Measurements from ENCODE around the gene ZC3H7B. TPM values are rescaled to one million over a fixed set of nuclear protein-coding genes. Genes with fewer than 3 reads are reported as not detected.
"Not testable (repeated sequence)": the region's sequence is repeated elsewhere in the genome, so short reads cannot be mapped to it uniquely, and the experiment has no call there.

Gene ZC3H7B
- polyA plus RNA-seq, 10 donors, result 33.7 to 52.2 (median 38.5) TPM

GRCh38 chr22:41381329-41382097, 80.2 kb downstream of the ZC3H7B start, which contains the start of gene TEF:
Gene TEF, plus strand, starts transcription at chr22:41381942. Its CDS starts 103 bp downstream, at chr22:41382045.
- peak; percentile 98 to 99 (median 99) for DNase-seq

GRCh38 chr22:41382098-41382578, 80.8 kb downstream of the ZC3H7B start:
- DNase-seq, result no peak

- DNase-seq, result no peak
Observed at GRCh38 chr22:41382610-41383009, 81.3 kb downstream of the ZC3H7B start.

- DNase-seq, result no peak
Observed at GRCh38 chr22:41383085-41383484, 81.8 kb downstream of the ZC3H7B start.

- DNase-seq, result no peak
Observed at GRCh38 chr22:41384128-41384527, 82.8 kb downstream of the ZC3H7B start.

GRCh38 chr22:41387341-41387740, 86.0 kb downstream of the ZC3H7B start:
- no peak for DNase-seq

- DNase-seq, result no peak
Observed at GRCh38 chr22:41394012-41394356, 92.7 kb downstream of the ZC3H7B start.

GRCh38 chr22:41395531-41396240, 94.4 kb downstream of the ZC3H7B start:
- no peak for DNase-seq

GRCh38 chr22:41397143-41397811, 96.0 kb downstream of the ZC3H7B start:
- no peak for DNase-seq

- DNase-seq, result no peak
Observed at GRCh38 chr22:41398921-41399320, 97.6 kb downstream of the ZC3H7B start.

GRCh38 chr22:41401781-41402648, 100.7 kb downstream of the ZC3H7B start:
- DNase-seq, result peak; percentile 58 to 78 (median 71)

GRCh38 chr22:41402851-41403250, 101.5 kb downstream of the ZC3H7B start:
- not testable (repeated sequence) for DNase-seq

GRCh38 chr22:41403532-41404318, 102.4 kb downstream of the ZC3H7B start:
- peak; percentile 78 to 92 (median 84) for DNase-seq

GRCh38 chr22:41405588-41405987, 104.3 kb downstream of the ZC3H7B start:
- DNase-seq, result no peak

- no peak for DNase-seq
Observed at GRCh38 chr22:41406410-41406809, 105.1 kb downstream of the ZC3H7B start.

GRCh38 chr22:41407433-41407832, 106.1 kb downstream of the ZC3H7B start:
- no peak for DNase-seq

GRCh38 chr22:41408665-41409064, 107.3 kb downstream of the ZC3H7B start:
- DNase-seq, result no peak
